ENCODE results near the gene GRIA1. TPM values are rescaled to one million over a fixed set of nuclear protein-coding genes. Genes with fewer than 3 reads are reported as not detected.

The GRIA1 gene
- total and polyA plus RNA-seq, 8 donors: 0.04 to 0.22 (median 0.05) TPM; not detected in 3

GRCh38 chr5:153601377-153601776, 110.9 kb downstream of the GRIA1 start:
- H3K4me1 ChIP-seq: no peaks in the 10 kb centered on the region
- H3K36me3 ChIP-seq: no peaks in the 10 kb centered on the region
- no peak for FAIRE-seq
- H3K9me3 ChIP-seq: no peaks in the 10 kb centered on the region
- H3K27ac ChIP-seq: no peak overlapping the region
- DNase-seq: no peak
- WGBS, 2 donors: 52 to 53% methylated on average over 1 of the region's 1 CpG
- intact Hi-C loops (cut with DNase I): no loop called here
- ATAC-seq: no peak
- no peaks in the 10 kb centered on the region for H3K27me3 ChIP-seq
- no peak overlapping the region for H3K4me3 ChIP-seq
- TF ChIP-seq CTCF (IDR thresholded peaks at IDR 0.05): no peak

GRCh38 chr5:153605386-153605785, 114.9 kb downstream of the GRIA1 start:
- Histone ChIP-seq H3K9me3 (no peaks in the 10 kb centered on the region), H3K27ac (no peak overlapping the region), H3K4me3 (no peak overlapping the region), H3K27me3 (no peaks in the 10 kb centered on the region), H3K4me1 (no peaks in the 10 kb centered on the region), H3K36me3 (no peaks in the 10 kb centered on the region)
- DNase-seq (no peak), FAIRE-seq (no peak), ATAC-seq (no peak)
- no peak for TF ChIP-seq CTCF (IDR thresholded peaks at IDR 0.05)
- WGBS, 2 donors: 32 to 53% methylated on average over 1 of the region's 1 CpG
- intact Hi-C loops (cut with DNase I): no loop called here

- intact Hi-C loops (cut with DNase I): no loop called here
- H3K27ac ChIP-seq: no peak overlapping the region
- FAIRE-seq: no peak
- H3K36me3 ChIP-seq: no peaks in the 10 kb centered on the region
- H3K9me3 ChIP-seq: no peaks in the 10 kb centered on the region
- no peak overlapping the region for H3K4me3 ChIP-seq
- no peaks in the 10 kb centered on the region for H3K27me3 ChIP-seq
- TF ChIP-seq CTCF (IDR thresholded peaks at IDR 0.05): no peak
- DNase-seq: no peak
- no peaks in the 10 kb centered on the region for H3K4me1 ChIP-seq
- no peak for ATAC-seq
Observed at GRCh38 chr5:153610009-153610408, 119.5 kb downstream of the GRIA1 start.

GRCh38 chr5:153610811-153611210, 120.3 kb downstream of the GRIA1 start:
- ATAC-seq (no peak), FAIRE-seq (no peak), DNase-seq (no peak)
- no peak for TF ChIP-seq CTCF (IDR thresholded peaks at IDR 0.05)
- intact Hi-C loops (cut with DNase I): no loop called here
- Histone ChIP-seq H3K27me3 (no peaks in the 10 kb centered on the region), H3K4me3 (no peak overlapping the region), H3K4me1 (no peaks in the 10 kb centered on the region), H3K27ac (no peak overlapping the region), H3K9me3 (no peaks in the 10 kb centered on the region), H3K36me3 (no peaks in the 10 kb centered on the region)
- WGBS, 2 donors: 71 to 75% methylated on average over 3 of the region's 3 CpGs

GRCh38 chr5:153613144-153613543, 122.7 kb downstream of the GRIA1 start:
- ATAC-seq (no peak), FAIRE-seq (no peak), DNase-seq (no peak)
- intact Hi-C loops (cut with DNase I): no loop called here
- no peak for TF ChIP-seq CTCF (IDR thresholded peaks at IDR 0.05)
- Histone ChIP-seq H3K4me1 (no peaks in the 10 kb centered on the region), H3K27ac (no peak overlapping the region), H3K27me3 (no peaks in the 10 kb centered on the region), H3K9me3 (no peaks in the 10 kb centered on the region), H3K4me3 (no peak overlapping the region), H3K36me3 (no peaks in the 10 kb centered on the region)
- 56 to 62% methylated on average over 2 of the region's 2 CpGs for WGBS, 2 donors
